ENCODE measurements around the gene P2RX7.

The P2RX7 gene

DNA sequence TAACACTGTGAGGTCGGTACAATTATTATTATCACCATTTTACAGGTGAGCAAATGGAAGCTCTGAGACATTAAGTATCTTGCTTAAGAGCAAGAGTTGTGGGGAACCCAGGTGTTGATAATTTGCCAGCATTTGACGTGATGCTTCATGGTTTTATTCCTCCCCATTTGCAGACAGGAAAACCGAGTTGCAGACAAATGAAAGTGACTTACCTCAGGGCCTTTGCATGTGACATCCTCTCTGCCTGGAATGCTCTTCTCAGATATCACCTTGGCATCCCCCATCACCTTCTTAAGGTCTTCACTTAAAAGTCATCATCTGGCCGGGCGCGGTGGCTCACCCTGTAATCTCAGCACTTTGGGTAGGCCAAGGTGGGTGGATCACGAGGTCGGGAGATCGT lies 21.0 kb upstream of the P2RX7 start:
- DNase-seq, result no peak

DNA sequence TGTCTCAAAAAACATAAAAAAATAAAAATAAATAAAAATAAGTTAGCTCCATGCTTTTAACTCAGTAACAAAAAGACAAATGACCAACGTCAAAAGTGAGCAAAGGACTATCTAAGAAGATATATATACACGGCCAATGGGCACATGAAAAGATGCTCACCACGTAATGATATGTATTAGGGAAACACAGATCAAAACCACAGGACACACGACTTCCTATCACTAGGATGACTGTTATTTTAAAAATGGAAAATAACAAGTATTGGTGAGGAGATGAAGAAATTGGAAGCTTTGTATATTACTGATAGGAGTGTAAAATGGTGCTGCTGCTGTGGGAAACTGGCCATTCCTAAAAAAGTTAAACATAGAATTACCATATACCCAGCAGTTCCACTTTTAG lies 20.2 kb upstream of the P2RX7 start:
- DNase-seq, result no peak

DNA sequence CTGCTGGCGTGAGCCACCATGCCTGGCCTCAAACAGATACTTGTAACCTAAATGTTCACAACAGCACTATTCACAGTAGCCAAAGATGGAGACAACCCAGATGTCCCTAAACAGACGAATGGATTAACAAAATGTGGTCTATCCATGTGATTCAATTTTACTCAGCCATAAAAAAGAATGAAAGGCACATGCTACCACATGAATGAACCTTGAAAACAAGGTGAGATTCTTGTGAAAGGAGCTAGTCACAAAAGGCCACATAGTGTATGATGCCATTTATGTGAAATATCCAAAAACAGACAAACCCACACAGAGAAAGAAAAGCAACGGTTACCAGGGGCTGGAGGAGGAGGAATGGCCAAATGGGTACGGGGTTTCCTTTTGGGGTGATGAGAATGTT lies 19.6 kb upstream of the P2RX7 start:
- DNase-seq, result no peak

DNA sequence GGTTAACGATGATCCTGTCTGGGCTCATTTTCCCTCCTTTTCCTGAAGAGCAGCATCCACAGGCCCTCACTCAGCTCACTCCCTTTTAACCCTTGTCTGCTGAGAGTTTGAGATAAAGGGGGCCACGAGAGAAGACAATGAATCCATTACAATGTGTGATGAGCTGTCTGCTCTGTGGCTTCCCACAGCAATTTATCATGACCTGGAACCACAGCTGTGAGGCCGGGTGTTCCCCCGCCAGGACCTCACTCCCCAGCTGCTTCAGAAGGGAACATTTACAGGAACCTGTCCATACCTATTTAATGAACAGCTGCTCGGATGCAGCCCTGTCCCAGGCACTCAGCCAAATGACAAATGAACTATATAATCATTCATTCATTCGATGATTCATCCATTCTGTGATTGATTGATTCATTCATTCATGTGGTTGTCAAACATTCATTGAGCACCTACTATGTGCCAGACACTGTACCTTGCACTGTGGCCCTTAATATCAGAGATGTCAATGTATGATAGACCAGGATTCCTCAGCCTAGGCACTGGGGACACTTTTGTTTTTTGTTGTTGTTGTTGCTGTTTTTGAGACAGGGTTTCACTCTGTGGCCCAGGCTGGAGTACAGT lies 18.5 kb upstream of the P2RX7 start:
- DNase-seq, result no peak

DNA sequence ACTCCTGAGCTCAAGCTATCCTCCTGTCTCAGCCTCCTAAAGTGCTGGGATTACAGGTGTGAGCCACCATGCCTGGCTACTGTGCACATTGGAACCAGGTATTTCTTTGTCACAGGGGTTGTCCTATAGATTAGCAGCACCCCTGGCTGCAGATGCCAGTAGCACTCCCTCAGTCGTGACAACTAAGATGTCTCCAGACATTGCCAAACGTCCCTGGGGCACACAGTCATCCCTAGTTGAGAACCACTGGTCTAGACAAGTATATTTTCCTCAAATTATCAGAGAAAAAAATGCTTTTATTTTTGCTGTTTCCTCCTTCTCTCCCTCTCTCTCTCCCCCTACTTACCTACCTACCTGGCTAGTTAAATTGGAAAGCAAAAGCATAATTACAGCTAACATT lies 17.9 kb upstream of the P2RX7 start:
- no peak for DNase-seq

DNA sequence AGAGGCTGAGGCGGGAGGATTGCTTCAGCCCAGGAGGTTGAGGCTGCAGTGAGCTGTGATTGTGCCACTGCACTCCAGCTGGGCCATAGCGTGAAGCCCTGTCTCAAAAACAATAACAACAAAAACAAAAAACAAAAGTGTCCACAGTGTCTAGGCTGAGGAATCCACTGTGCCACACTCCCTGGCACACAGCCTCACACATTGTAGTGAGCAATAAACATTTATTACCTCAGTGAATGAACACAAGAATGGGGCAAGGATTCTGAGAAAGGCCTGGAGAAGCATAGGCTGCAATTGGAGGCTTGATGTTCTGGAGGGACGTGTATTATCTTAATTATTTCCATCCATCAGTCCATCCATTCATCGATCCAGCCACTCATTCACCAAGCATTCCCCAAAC lies 17.1 kb upstream of the P2RX7 start:
- no peak for DNase-seq

DNA sequence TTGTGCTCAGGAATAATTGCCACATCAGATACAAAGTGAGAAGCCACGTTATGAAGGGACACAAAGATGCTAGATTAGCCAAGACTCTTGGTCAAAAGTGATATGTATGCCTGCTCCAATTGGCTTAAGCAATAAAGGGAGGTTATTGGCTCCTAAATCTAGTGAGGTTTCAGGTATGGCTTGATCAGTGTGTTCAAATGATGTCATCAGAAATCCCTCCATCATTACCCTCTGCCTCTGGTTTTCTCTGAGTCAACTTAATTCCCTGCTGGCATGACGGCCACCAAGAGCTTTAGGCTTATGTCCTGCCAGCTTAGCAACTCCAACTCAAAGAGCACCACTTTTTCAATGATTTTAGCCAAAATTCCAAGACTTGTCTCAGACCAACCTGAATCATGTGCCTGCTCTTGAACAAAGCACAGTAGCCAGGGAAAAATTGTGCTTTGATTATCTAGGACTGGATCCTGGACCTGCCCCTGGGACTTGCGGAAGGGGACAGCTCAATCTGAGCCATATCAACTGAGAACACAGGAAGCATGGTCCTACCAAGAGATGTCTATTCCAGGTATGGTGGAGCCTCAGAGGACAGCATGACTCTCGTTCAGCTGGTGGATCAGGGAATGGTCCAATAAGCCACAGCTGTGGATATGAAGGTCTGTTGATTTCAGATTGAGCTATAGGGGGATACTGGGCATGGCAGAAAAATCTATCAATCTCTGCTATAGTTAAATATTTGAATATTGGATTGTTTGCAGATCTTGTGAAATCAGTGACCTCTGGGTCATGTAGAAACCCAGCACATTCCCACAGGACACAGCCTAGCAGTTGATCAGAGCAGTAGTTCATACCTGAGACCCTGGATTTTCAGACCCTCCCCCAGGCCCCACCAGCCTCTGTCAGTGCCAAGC lies 16.1 kb upstream of the P2RX7 start:
- no peak for DNase-seq

DNA sequence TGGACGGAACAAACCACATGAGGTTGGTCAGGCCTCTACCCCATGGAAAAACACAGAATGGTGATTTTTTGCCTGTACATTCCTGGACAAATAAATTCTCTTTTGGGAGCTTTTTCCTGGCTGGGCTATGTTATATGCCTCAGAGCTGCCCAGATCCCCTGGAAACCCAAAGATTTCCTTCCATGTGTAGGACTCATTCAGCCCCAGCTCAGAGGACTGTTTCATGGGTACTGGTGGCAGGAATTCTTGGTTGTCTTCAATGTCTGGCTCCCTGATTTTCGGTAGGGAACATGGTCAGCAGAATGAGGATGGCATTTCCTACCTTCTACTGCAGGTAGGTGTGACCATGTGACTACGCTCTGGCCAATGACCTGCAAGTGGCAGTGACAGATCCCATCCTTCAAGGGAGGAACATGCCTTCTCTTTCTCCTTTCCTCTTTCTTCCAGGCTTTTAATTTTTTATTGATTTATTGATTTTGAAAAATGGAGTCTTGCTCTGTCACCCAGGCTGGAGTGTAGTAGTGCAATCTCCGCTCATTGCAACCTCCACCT lies 15.4 kb upstream of the P2RX7 start:
- no peak for DNase-seq

DNA sequence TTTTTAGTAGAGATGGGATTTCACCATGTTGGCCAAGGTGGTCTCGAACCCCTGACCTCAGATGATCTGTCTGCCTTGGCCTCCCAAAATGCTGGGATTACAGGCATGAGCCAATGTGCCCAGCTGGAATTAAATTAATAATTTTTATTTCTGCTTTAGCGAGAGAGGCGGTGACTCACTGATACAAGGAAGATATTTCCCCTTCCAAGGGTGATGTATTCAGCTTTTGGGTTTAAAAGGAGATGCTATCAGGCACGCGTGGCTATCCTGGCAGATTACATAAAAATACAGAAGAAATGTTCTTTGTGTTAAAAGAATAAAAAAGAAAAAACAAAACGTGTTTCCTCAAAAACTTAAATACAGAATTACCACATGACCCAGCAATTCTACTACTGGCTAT lies 12.4 kb upstream of the P2RX7 start:
- DNase-seq, result no peak

DNA sequence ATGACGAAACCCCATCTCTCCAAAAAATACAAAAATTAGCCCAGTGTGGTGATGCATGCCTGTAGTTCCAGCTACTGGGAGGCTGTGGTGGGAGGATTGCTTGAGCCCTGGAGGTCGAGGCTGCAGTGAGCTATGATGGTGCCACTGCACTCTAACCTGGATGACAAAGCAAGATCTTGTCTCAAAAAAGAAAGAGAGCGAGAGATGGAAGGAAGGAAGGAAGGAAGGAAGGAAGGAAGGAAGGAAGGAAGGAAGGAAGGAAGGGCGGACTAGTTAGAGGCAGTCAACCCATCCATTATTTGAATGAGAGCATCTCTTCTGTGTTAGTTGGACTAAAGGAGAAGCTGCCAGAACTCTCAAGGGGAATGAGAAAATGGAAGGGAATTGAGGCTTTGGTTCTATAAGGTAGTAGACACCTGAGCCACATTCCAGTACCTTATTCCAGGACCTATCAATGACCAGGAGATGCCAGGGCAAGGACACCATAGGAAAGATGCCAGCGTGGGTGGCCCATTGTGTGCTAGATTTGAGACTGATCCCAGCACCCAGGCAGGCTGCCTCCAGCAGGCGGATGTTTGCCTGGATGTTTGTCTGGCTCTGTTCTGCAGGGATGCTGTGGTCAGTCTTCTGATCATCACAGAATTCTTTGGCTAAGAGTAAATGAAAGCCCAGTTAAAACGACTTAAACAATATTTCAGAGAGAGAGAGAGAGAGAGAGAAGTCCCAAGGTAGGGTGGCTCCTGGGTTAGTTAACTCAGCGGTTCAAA lies 11.5 kb upstream of the P2RX7 start:
- DNase-seq, result no peak

DNA sequence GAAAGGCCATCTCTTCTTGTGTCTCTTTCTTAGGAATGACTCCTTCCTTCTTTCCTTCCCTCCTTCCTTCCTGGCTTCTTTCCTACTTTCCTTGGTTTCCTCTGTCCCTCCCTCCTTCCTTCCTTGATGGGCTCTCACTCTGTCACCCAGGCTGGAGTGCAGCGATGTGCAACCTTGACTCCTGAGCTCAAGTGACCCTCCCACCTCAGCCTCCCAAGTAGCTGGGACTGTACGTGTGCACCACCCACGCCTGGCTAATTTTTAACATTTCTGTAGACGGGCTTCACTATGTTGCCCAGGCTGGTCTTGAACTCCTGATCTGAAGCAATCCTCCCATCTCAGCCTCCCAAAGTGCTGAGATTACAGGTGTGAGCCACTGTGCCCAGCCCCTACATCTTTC lies 10.9 kb upstream of the P2RX7 start:
- DNase-seq, result no peak

DNA sequence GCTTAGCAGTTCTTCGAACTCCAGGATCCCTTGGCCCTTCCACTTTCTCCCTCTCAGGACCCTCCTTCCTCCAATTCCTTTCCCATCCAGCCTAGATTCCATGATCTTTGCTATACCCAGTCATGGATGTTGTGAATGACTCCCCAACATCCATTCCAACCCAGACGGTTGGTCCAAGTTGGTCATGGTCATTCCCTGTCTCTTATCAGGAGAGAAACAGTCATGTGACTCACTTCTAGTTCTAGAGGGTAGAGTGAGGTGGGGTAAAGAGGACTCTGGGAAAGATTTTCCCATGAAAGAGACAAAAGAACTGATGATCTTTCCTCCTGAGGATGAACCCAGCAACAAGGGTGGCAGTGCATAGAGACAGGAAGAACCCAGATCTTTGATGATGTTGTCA lies 9.2 kb upstream of the P2RX7 start:
- no peak for DNase-seq

DNA sequence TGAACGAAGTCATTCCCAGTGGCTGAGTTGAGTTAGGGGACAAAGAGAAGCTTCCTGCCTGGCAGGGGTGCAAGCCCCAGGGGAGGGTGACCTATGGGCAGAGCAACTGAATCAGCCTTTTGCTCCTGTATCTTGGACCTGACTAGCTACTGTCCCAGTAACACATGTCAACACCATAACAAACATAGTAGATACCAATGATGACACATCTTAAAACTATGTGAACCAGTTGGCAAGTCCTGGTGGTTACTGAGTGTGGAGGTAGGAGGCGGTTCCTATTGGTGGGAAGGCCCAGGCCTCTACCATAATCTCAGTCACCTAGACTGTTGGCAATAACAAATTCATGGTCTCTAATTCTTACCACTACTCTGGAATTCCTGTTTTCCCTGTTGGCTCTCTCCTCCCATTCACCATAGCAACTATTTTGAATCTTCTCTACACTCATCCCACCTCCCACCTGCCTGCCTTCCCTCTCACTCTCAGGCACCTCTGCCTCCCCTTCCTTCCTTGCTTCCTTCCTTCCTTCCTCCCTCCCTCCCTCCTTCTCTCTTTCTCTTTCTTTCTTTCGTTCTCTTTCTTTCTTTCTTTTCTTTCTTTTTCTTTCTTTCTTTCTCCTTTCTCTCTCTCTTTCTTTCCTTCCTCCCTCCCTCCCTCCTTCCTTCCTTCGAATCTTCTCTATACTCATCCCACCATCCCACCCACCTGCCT lies 8.1 kb upstream of the P2RX7 start:
- DNase-seq, result no peak

DNA sequence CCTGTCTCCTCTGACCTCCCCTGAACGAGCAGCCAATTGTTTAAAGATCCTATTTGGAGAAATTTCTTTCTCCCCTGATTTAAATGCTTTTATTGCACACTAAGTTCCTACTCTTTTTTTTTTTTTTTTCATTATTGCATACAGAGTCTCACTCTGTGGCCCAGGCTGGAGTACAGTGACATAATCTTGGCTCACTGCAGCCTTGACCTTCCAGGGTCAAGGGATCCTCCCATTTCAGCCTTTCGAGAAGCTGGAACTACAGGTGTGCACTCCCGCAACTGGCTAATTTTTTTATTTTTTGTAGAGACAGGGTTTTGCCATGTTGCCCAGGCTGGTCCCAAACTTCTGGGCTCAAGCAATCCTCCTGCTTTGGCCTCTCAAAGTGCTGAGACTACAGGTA lies 5.2 kb upstream of the P2RX7 start:
- DNase-seq, result no peak

DNA sequence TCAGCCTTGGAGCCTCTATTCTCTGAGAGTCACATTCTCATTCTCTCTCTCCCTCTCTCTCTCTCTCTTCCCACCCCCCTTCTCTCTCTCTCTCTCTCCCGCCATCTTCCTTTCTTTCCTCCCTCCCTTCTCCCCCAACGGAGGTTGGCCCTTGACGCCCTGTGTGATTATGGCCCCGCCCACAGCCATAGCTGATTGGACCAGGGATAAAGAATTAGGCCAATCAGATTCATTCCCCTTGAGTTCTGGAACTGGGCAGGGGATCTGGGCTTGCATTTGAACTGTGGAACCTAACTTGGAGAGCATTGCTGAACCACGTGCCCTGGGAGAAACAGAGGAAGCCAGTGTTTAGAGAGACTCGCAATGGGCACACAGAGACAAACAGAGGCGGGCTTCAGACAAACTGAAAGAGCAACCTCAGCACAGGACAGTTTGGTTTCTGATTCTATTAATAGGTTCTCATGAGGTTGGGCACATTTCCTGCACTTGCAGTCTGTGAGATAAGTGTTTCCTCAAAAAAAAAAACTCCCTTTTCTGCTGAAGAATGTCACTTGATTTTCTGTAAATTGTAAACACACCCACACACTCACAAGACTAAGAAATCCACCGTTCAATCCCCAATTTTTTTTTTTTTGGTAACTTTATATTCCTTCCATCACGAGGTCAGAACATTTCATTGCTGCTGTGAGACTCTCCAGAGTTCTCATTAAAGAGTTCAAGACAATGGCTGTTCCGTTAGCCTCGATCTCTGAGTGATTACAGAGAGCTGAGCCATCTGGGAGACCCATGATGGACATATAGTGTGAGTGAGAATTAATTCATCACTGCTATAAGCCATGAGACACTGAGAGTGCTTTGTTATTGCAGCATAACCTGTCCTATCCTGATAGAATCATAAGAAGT lies 3.5 kb upstream of the P2RX7 start:
- DNase-seq, result peak; percentile 83 to 84

DNA sequence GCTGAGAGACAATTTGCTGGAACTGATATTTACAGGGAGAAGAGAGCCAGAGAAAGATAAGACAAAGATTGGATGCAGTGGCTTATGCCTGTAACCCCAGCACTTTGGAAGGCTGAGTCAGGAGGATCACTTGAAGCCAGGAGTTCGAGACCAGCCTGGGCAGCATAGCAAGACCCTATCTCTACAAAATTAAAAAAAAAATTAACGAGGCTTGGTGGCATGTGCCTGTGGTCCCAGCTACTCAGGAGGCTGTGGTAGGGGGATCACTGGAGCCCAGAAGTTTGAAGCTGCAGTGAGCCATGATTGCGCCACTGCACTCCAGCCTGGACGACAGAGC lies 2.9 kb upstream of the P2RX7 start:
- no peak for DNase-seq

DNA sequence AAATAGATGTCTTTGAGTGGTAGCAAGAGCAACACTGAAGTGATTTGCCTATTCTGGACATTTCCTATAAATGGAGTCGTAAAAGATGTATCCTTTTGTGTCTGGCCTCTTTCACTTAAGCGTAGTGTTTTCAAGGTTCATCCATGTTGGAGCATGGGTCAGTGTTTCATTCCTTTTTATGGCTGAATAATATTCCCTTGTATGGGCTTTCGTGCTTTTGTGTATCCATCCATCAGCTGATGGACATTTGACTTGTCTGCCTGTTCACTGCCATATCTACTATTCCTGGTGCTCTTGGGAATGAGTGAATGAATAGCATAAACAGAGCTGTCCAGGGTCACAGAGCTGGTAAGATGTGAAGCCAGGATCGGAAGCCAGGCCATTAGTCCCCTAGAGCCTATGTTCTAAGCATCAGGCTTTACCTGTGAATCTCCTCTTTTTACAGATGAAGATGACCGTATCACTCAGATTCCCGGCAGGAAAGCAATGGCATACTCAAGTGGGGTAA lies 1.8 kb upstream of the P2RX7 start:
- DNase-seq, result no peak

DNA sequence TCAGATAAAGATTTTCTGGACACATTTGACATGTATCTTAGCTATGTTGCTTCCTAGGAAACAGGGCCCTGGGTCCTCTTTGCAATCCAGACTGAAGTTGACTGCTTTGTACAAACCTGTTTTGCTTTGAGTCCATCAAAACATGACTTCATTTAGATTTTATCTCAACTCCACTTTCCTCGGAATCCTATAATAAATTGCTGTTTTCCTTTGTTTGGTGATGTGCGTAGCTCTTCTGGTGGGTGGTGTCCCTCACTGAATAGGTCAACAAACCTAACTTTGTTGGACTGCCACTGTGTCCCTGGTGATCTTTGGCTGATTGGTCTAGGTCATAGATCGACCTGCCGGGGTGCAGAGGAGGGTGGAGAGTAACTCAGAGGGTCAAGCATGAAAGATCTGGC lies 735 bp upstream of the P2RX7 start:
- DNase-seq, result no peak

DNA sequence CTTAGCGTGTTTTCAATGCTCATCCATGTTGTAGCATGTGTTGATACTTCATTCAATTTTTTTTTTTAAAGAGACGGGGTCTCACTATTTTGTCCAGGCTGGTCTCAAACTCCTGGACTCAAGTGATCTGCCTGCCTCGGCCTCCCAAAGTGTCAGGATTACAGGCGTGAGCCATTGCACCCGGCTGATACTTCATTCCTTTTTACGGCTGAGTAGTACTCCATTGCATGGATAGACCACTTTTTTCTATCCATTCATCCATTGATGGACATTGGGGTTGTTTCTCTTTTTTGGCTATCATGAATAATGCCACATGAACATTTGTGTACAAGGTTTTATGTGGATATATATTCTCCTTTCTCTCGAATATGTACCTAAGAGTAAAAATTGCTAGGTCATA lies 1.2 kb downstream of the P2RX7 start:
- no peak for DNase-seq

DNA sequence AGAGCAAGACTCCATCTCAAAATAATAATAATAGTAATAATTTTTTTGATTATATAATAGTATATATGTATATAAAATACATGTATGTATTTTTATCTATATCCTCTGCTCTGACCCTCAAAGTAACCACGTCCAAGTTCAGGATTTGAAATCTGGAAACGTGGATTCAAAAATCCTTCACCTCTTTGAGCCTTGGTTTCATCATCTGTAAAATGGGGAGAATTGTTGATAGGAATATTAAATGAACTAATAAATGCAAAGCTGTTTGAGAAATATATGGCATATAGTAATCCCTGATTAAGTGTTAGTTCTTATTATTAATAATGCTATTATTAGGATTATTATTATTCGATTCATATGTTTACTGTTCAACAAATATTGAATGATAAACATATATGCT lies 2.6 kb downstream of the P2RX7 start:
- no peak for DNase-seq

DNA sequence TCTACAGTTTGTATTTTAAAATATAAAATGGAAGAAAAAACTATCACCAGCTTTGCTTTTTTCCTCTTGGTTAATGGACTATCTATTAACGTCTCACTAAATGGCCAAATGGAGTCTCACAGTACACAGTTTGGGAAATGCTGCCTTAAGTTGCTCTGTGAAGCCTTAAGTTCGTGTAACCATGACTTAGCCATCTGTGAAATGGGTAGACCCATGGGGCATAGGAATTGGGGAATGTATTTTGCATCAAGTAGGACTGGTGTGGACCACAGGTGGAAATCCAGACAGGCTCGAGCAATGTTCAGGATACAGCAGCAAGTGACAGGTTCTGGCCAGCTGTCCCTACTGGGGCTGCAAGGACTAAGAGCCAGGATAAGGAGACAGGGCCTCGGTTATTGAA lies 4.8 kb downstream of the P2RX7 start:
- no peak for DNase-seq

DNA sequence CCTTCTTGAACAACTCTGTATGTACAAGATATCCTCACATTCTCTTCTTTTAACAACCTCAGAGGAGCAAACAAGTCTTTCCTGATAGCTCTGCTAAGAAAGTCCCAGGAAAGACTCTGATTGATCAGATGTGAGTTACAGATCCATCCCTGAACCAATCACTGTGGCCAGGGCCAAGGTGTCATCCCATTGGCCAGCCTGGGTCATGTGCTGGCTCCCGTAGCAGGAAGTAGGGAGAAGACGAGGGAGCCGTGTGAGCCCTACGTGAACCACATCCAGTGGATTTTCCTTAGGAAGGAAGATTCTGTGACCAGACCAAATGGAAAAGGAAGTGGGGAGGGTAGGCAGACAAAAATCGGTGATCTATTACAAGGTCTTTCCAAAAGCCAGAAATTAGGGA lies 5.6 kb downstream of the P2RX7 start:
- no peak for DNase-seq
